Fibroblast of lung (primary cell): ENCODE results near the gene SLC25A28. TPM values are rescaled to one million over a fixed set of nuclear protein-coding genes. Genes with fewer than 3 reads are reported as not detected.
"Not testable (repeated sequence)": the region's sequence is repeated elsewhere in the genome, so short reads cannot be mapped to it uniquely, and the experiment has no call there.

Experiments used
- DNase-seq, 2 donors: peaks; one replicate each; pipeline versions ENCODE4 v3.0.0 to v3.0.0-alpha.2; 2010; ENCODE audit warnings: low read depth in 2 of 2
- H2AFZ ChIP-seq: 2 replicates; pipeline ENCODE4 v1.5.1; 2012; ENCODE audit warnings: low read length, control low read depth, inconsistent platforms
- H3K27ac ChIP-seq: 2 replicates; pipeline ENCODE4 v1.5.1; 2011; ENCODE audit warnings: low read length, control low read depth; ENCODE audit not compliant: insufficient read depth
- H3K27me3 ChIP-seq: 2 replicates; pipeline ENCODE4 v1.5.1; 2011; ENCODE audit warnings: mild to moderate bottlenecking, low read length; ENCODE audit not compliant: control insufficient read depth, insufficient read depth
- H3K36me3 ChIP-seq: 2 replicates; pipeline ENCODE4 v1.5.1; 2011; ENCODE audit warnings: low read length; ENCODE audit not compliant: control insufficient read depth, insufficient read depth
- H3K4me1 ChIP-seq: 2 replicates; pipeline ENCODE4 v1.5.1; 2011; ENCODE audit warnings: low read length; ENCODE audit not compliant: control insufficient read depth, insufficient read depth; ENCODE audit errors: extremely low read depth
- H3K4me2 ChIP-seq: 2 replicates; pipeline ENCODE4 v1.5.1; 2011; ENCODE audit warnings: low read length, control low read depth; ENCODE audit not compliant: insufficient read depth; ENCODE audit errors: extremely low read depth
- H3K4me3 ChIP-seq, 4 experiments: fragments of 200-600 bp in 1 of 4; sonication (generic) in 1 of 4; replicated peaks in 1 of 4; 2 replicates each; pipeline ENCODE4 v1.5.1; 2011 to 2016; ENCODE audit warnings: low read length in 4 of 4, low read depth in 3 of 4, mild to moderate bottlenecking in 3 of 4, control low read depth in 2 of 4, inconsistent platforms in 1 of 4, mixed read lengths in 1 of 4; ENCODE audit not compliant: insufficient read depth in 1 of 4; ENCODE audit errors: control extremely low read depth in 1 of 4
- H3K79me2 ChIP-seq: 2 replicates; pipeline ENCODE4 v1.5.1; 2012; ENCODE audit warnings: mild to moderate bottlenecking, low read length, inconsistent platforms; ENCODE audit not compliant: control insufficient read depth, insufficient read depth
- H3K9ac ChIP-seq: 2 replicates; pipeline ENCODE4 v1.5.1; 2011; ENCODE audit warnings: mild to moderate bottlenecking, low read length, control low read depth; ENCODE audit not compliant: insufficient read depth
- H3K9me3 ChIP-seq: 2 replicates; pipeline ENCODE4 v1.5.1; 2012; ENCODE audit warnings: low read depth, low read length; ENCODE audit not compliant: control insufficient read depth, insufficient read depth
- H4K20me1 ChIP-seq: 2 replicates; pipeline ENCODE4 v1.5.1; 2011; ENCODE audit warnings: low read length; ENCODE audit not compliant: control insufficient read depth, insufficient read depth; ENCODE audit errors: extremely low read depth
- EZH2 ChIP-seq: IDR thresholded peaks from 2 replicates; pipeline ENCODE4 v1.5.1; 2012; ENCODE audit warnings: low read length, control low read depth, mild to moderate bottlenecking; ENCODE audit errors: missing control alignments
- polyA plus RNA-seq, 2 donors: library from polyadenylated mRNA; depleted of rRNA in 1 of 2; stranded (reverse) in 1 of 2; unstranded in 1 of 2; fragments of >200 nt; gene quantifications; 2 replicates each; pipeline ENCODE4 v1.2.1, GENCODE V29; 2011 to 2012; ENCODE audit warnings: missing spikeins in 1 of 2
- total RNA-seq: library from RNA; depleted of rRNA; stranded (reverse); fragments of >200 nt; gene quantifications from 2 replicates; pipeline ENCODE4 v1.2.1, GENCODE V29; 2014
- TF ChIP-seq, protein P1 (sequence below), 2 donors: IDR thresholded peaks in 1 of 2; conservative IDR thresholded peaks in 1 of 2; 1 replicate in 1 of 2; 2 replicates in 1 of 2; pipeline ENCODE4 v1.5.1; 2011 to 2012; ENCODE audit warnings: low read length in 2 of 2, control low read depth in 1 of 2, inconsistent platforms in 1 of 2, low read depth in 1 of 2, mild to moderate bottlenecking in 1 of 2

The SLC25A28 gene
- total and polyA plus RNA-seq, 2 donors (not counting 1 experiment from before 2014, with no cell fraction given), result 19.8 to 30.7 TPM

DNA sequence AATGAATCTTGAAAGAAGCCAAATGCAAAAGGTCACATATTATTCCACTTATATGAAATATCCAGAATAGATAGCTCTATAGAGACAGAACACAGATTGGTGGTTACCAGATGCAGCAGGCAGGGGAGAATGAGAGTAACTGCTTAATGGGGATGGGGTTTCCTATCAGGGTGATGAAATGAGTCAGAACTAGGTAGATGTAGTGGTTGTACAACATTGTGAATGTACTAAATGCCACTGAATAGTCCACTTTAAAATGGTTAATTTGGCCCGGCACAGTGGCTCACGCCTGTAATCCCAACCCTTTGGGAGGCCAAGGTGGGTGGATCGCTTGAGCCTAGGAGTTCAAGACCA is 9.4 kb upstream of the SLC25A28 start:
- no peak for DNase-seq
- Histone ChIP-seq H3K9ac (no peak overlapping the region), H3K4me1 (no peaks in the 10 kb centered on the region), H2AFZ (no peak overlapping the region), H3K4me3 (no peak overlapping the region), H3K9me3 (no peaks in the 10 kb centered on the region), H4K20me1 (no peaks in the 10 kb centered on the region), H3K36me3 (no peaks in the 10 kb centered on the region), H3K27me3 (no peaks in the 10 kb centered on the region), H3K27ac (no peak overlapping the region), H3K4me2 (no peak overlapping the region), H3K79me2 (no peaks in the 10 kb centered on the region)
- TF ChIP-seq EZH2, result no peak
- TF ChIP-seq, protein P1, sequence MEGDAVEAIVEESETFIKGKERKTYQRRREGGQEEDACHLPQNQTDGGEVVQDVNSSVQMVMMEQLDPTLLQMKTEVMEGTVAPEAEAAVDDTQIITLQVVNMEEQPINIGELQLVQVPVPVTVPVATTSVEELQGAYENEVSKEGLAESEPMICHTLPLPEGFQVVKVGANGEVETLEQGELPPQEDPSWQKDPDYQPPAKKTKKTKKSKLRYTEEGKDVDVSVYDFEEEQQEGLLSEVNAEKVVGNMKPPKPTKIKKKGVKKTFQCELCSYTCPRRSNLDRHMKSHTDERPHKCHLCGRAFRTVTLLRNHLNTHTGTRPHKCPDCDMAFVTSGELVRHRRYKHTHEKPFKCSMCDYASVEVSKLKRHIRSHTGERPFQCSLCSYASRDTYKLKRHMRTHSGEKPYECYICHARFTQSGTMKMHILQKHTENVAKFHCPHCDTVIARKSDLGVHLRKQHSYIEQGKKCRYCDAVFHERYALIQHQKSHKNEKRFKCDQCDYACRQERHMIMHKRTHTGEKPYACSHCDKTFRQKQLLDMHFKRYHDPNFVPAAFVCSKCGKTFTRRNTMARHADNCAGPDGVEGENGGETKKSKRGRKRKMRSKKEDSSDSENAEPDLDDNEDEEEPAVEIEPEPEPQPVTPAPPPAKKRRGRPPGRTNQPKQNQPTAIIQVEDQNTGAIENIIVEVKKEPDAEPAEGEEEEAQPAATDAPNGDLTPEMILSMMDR (conservative IDR thresholded peaks at IDR 0.05 in 1 of 2, IDR thresholded peaks at IDR 0.05 in 1 of 2; ENCODE audit: low read depth in 1 of 2, low read length in 2 of 2), result no peak

DNA sequence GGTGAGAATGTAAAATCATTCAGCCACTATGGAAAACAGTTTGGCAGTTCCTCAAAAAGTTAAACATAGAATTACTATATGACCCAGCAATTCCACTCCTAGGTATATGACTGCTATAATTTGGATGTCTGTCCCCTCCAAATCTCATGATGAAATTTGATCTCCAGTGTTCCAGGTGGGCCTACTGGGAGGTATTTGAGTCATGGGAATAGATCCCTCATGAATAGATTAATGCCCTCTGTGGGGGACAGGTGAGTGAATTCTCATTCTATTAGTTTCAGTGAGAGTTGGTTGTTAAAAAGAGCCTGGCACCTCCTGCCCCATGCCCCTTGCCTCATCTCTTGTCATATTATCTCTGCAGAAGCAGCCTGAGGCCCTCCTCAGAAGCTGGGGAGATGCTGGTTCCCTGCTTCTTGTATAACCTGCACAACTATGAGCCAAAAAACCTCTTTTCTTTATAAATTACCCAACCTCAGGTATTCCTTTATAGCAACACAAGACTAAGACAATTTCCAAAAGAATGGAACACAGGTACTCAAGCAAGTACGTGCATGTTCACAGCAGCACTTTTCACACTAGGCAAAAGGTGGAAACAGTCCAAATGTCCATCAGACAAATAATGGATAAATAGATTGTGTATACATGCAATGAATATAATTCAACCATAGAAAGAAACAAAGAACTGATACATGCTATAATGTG is 8.8 kb upstream of the SLC25A28 start:
- Histone ChIP-seq H4K20me1 (no peaks in the 10 kb centered on the region), H3K27me3 (no peaks in the 10 kb centered on the region), H3K4me2 (no peak overlapping the region), H3K36me3 (no peaks in the 10 kb centered on the region), H3K4me3 (no peak overlapping the region), H3K79me2 (no peaks in the 10 kb centered on the region), H3K27ac (no peak overlapping the region), H3K9me3 (no peaks in the 10 kb centered on the region), H2AFZ (no peak overlapping the region), H3K4me1 (no peaks in the 10 kb centered on the region), H3K9ac (no peak overlapping the region)
- TF ChIP-seq EZH2, result no peak
- TF ChIP-seq, protein P1 (conservative IDR thresholded peaks at IDR 0.05 in 1 of 2, IDR thresholded peaks at IDR 0.05 in 1 of 2; ENCODE audit: low read depth in 1 of 2, low read length in 2 of 2), result no peak
- DNase-seq, result no peak

DNA sequence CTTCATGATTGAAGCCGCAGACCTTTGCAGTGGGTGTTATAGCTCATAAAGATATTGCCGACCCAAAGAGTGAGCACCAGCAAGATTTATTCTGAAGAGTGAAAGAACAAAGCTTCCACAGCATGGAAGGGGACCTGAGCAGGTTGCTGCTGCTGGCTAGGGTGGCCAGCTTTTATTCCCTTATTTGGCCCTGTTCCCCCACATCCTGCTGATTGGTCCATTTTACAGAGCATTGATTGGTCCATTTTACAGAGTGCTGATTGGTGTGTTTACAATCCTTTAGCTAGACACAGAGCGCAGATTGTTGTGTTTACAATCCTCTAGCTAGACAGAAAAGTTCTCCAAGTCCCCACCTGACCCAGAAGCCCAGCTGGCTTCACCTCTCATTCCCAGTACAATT is 4.9 kb upstream of the SLC25A28 start:
- H3K4me3 ChIP-seq, H2AFZ ChIP-seq, H3K9me3 ChIP-seq, H3K4me2 ChIP-seq, H3K36me3 ChIP-seq, DNase-seq, H3K9ac ChIP-seq, H4K20me1 ChIP-seq, H3K79me2 ChIP-seq, H3K27me3 ChIP-seq, H3K4me1 ChIP-seq, H3K27ac ChIP-seq: not testable (repeated sequence)
